HG03565 (cell line): Measurements from ENCODE around the gene LRMDA.
"Not testable (repeated sequence)": the region's sequence is repeated elsewhere in the genome, so short reads cannot be mapped to it uniquely, and the experiment has no call there.

Experiments used
- ATAC-seq: cut with Tn5 transposase; IDR thresholded peaks from one replicate; pipeline ENCODE4 v1.9.1; 2021; ENCODE audit warnings: mild to moderate bottlenecking, moderate library complexity; ENCODE audit not compliant: unreplicated experiment

The LRMDA gene

DNA sequence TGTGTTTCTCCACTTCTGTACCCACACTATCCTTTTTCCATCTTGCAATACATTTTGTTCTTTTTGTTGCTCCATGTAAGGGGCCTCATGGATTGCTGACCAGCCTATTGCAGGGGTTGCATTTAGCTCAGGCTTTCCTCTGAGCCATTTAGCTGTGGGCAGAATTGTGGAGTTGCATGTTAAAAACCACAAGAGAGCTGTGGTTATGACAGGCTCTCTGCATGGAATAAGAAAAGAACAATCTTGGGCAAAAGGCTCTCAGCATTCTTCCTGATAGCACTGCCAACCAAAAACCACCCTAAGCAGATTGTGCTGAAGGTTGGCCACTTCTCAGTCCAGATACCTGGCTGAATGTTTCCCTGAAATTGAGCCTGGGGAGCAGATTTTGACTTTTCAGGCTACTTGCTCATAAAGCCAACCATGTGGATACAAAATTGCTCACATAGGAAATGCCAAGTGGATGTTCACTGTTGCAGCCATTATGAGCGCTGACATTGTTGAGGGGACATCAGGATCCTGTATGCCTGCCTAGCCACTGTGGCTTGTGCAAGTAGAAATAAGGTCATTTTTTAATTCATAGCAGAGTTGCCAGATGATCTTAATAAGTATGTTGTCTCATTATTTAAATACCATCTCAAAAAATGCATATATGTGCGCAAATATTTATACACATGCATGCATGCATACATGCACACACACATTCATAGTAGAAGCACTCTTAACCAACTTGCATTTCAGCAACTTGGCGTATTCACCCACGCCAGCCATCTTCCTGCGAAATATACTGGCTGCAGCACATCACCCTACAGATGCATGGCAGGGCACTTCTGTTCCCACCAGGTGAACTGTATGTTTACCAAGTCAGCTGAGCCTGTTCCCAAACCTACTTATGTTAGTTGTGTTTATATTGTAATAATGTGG is 695.4 kb downstream of the LRMDA start:
- ATAC-seq = no peak

DNA sequence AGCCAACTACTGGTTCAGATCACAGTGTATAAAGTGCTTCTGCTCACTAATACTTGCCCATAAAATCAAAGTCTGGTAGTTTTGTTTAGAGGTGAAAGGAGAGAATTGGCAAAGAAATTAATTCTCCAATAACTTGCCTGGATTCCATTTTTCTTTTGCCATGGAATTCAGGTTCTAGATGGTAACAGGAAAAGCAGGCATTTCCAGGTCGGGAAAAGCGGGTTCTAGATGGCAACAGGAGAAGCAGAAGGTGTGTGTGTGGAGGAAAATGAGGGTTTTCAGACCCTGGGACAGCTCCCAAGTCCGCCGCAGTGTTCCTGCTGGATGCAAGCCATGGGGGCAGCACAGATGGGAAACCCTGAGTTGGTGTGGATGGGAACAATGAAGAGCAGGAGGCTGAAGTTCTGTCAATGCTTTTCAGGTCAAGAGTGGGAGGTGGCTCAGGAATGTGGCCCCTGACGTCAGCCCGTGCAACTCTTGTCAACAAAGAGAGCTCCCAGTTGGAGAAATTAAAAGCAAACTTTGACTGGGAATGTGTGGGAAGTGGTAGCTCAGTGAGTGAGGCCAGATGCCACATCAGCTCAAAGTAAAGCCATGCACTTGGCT is 696.7 kb downstream of the LRMDA start:
- ATAC-seq = no peak

DNA sequence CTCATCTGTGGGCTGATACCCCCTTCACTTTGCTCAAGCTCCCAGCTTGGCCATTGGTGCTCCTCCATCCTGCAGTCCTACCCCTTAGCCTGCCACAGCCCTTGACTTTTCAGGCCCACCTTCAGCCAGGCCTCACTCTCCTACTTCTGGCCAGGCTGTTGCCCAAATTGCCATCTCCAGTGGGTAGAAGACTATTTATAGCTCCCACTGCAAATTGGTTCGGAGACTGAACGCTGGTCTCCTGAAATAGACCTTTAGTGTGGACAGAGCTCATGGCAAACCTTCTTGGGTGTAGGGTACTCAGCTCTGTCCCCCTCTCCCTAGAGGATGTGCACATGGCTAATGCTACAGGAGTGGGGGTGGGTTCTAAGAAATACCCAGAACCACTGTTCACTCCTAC is 697.8 kb downstream of the LRMDA start:
- ATAC-seq = no peak

DNA sequence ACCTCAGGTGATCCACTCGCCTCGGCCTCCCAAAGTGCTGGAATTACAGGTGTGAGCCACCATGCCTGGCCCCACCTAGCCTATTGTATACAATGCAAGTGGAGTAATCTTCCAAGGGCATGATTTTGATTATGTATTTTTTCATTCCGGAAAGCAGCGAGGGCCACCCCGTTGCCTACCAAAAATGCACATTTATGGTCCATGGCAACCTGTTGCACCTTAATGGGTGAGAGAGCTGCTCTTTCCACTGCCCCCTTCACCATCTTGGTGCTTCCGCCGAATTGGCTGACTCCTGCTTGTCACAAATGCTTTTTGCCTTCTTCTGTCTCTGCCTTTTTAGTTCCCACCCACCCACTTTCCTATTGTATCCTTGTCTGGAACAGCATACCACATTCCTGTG is 699.5 kb downstream of the LRMDA start:
- ATAC-seq = no peak

DNA sequence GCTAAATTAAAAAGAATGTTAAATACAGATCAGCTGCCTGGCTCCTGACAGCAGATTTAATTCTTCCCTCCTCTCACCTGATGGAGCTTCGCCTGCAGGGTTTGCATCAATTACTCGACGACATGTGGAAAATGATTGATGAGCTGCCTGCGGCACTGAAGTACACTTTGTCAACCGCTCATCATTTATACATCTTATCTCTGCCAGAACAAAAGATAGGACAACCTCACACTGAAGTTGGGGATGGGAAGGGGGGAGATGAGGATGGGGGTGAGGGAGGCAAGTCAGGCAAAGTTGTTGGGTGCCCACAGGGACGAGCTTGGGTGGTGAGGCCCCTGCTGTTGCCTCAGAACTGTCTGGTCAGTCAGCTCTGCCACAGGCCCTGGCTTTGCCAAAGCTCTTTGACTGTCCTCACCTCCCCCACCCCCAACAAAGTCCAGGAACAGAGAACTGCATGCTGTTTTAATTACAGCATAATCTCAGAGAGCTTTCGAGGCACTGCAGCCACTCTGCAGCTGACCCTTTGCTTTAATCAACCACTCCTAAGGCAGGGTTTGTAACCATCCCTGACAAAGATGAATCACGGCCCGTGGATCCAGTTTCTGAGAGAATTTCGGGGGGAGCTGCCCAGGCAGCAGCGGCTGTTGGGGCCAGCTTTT is 702.3 kb downstream of the LRMDA start:
- ATAC-seq = no peak

DNA sequence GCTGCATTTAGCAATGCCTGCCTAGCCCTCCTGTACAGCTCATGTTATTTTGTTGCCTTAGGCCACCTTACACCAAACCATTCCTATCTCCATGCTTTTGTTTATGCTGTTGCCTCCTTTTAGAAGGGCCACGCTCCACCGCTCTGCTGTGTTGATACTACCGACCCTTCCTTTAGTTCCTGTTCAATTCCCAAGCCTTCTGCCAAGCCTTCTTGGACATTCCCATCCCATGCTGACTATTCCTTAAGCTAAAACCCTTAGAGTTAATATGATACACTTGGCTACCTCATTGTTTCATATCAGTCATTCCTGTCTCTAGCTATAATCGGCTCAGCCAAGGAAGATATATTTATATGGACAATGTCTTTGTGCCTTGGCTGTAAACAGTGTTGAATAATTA is 705.5 kb downstream of the LRMDA start:
- no peak for ATAC-seq

DNA sequence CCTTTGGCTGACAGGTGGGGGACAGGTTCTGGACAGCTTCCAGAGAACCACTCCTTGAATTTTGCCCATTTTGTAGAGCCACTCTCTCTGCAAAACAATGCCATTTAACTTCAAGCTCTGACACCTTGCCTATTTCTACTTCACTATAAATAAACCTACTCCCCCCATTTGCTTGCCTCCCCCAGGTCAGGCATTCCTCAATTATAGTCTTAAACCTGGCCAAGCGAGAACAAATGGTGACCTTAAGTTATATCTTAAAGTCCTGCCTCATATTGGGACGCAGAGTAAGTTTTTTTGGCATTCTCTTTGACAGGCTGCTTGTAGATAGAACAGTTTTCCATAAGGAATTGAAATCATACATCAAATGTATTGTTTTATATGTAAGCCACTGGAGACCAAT is 706.9 kb downstream of the LRMDA start:
- no peak for ATAC-seq

DNA sequence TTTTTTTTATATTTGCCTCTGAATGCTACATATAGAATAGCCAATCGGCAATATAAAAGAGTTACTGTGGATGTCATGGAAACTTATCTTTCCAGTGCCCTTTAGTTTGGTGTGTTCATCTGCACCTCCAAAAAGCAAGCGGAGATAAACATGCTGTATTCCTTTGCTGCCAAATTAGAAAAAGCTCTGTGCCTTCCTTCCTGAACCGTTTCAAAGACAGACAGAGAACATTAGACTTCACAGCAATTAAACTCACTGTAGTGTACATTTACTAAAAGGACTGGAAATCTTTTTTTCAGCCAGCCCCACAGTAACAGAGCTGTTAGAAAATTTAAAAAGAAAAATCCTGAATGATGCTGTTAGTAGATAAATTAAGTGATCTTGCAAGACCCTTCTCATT is 707.5 kb downstream of the LRMDA start:
- no peak for ATAC-seq

DNA sequence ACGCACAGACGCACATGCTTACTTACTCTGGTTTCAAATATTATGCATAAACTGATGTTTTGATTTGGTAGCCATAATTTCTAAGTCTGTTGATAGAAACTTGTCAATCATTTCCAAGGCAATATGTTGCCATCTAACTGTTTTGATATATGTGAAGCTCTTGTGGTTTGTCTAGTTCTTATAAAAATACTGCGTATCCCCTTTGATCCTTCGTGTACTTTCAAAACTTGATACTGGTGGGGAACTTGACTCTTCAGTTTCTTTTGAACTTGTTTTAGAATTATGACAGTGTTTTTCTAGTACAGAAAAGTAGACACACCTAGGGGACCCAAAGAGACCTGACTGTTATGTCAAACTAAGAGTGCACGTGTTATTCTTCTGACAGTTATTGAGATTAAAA is 708.0 kb downstream of the LRMDA start:
- ATAC-seq = no peak

DNA sequence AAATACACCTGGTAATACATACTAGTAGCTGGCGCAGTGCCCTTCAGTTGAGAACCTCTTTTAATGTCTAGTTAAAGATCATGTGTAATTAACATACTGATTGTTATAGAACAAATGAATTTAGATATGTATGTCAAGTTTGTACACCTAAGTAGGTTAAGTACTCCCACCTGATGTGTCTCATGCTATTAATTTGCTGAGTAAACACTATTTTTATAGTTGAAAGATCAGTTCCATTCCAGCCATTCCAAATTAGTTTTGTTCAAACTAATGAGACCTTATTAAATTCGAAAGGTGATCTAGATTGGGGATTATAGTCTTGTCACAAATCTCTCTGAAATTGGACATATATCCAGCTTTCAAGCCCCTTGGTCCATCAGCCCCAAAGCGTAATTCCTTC is 710.0 kb downstream of the LRMDA start:
- ATAC-seq = no peak

DNA sequence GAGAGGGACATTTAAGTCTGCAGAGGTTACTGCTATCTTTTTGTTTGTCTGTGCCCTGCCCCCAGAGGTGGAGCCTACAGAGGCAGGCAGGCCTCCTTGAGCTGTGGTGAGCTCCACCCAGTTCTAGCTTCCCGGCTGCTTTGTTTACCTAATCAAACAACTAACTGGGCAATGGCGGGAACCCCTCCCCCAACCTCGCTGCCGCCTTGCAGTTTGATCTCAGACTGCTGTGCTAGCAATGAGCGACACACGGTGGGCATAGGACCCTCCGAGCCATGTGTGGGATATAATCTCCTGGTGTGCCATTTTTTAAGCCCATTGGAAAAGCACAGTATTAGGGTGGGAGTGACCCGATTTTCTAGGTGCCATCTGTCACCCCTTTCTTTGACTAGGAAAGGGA is 716.8 kb downstream of the LRMDA start:
- ATAC-seq = not testable (repeated sequence)

DNA sequence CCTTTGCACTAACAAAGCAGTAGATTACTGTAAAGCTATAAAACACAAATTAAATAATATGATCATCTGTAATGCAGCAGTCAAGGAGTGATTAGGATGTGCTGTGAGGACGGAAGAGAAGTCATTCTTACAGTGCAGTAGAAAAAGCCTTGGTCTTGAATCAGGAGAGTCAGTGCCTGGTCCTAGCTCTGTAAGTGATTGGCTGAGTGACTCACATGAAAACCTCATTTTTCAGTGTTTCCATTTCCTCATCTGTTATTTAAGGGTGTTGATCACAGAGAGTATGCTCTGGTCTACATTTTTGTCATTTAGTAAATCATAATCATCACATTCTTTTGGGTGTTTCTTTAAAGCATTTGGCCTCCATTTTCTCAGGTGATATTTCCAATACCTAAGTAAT is 717.8 kb downstream of the LRMDA start:
- ATAC-seq = no peak

DNA sequence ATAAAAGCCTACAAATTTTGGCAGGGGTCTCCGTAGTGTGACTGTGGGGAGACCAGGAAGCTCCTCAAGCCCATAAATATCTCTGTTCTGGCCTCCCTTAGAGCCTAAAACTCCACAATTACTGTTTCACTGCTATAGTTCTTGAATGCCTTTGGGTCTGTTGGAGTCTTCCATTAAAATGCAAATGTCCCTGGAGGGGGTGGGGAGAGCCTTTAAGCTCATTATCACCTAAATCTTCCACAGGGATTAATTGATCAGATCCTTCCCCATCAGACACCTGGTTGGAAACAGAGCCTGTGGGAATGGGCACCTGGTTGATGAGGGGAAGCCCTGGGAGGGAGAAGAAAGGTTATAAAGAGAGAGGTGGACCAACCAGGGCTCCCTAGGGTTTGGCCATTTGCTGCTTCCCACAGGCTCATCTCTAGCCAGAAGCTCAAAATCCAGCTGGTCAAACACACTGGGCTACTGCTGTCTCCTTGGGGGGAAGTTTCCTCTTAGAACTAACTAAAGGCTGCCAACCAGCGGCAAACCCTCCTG is 718.2 kb downstream of the LRMDA start:
- ATAC-seq = no peak

DNA sequence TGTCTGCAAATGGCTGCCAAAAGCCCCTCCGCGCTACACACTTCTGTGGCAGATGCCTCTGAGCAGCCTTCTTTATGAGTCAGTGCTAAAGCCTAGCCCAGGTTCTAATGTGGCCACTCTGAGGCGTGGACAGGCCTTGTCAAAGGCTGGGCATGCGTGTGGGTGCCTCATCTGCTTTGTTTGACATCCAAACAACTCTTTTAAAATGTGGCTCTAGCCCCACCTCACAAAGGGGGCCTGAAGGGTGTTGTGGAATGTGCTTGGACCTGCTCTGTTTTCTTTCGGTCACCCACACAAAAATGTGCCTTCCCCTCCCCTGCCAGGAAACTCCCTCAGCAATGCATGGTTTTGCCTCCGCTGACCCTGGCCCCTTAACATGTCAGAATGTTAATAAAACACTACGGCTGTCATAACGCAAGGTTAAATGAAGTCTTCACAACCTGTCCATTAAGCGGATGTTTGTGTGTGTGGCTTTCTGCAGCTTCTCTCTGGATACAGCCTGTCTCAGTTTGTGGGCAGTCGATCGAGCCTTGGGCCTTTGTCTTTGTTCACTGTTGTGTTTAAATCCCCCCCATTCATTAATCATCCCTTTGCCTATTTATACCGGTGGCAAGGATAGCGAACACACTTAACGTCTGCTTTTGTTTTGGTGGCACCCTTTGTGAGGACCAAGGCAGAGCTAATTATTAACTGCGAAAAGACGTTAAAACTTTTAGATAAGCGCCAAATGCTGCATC is 718.9 kb downstream of the LRMDA start:
- ATAC-seq = no peak

DNA sequence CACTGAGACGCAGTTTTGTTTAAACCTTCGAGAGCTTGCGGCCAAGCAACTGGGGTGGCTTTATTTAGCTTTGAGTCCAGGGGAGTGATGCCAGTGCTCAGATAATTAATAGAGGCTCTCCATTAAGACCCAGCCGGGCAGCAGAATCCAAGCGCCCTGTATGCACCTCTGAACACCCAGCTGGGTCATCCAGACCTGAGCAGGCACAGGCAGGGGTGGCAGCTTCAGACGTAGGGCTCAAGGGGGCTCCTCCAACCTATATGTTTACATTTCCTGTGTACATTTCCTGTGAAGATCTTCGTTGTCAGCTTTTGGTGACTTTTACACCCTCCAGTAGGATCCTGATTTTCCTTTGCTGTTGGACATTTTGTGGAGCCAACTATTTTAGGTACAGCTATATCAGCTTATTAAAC is 719.5 kb downstream of the LRMDA start:
- no peak for ATAC-seq

DNA sequence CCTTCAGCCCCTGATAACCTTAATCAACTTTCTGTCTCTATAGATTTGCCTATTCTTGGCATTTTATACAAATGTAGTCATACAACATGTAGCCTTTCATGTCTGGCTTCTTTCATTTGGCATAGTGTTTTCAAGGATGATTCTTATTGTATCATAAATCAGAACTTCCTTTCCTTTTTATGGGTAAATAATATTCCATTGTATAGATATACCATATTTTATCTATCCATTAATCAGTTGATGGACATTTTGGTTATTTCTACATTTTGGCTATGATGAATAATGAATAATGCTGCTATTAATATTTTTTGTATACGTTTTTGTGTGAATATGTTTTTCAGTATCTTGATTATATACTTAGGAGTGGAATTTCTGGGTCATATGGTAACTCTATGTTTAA is 720.8 kb downstream of the LRMDA start:
- no peak for ATAC-seq

DNA sequence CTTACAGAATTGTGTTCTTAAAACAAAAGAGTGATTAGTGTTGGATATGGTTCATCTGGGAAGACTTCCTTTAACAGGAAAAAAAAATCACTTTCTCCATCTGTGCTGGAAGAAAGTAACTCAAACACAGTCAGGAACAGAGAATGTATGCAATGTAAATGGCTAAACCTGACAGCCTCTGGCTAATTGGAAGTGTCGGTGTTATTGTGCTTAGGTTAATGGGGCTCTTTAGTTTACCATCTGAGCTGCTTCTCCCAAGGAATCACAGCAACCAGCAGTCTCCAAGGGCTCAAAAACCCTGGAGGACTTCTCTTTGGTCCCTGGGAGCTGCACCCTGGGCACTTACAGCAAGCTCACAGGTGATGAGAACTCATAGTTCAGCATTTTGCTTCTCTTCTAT is 724.5 kb downstream of the LRMDA start:
- no peak for ATAC-seq

DNA sequence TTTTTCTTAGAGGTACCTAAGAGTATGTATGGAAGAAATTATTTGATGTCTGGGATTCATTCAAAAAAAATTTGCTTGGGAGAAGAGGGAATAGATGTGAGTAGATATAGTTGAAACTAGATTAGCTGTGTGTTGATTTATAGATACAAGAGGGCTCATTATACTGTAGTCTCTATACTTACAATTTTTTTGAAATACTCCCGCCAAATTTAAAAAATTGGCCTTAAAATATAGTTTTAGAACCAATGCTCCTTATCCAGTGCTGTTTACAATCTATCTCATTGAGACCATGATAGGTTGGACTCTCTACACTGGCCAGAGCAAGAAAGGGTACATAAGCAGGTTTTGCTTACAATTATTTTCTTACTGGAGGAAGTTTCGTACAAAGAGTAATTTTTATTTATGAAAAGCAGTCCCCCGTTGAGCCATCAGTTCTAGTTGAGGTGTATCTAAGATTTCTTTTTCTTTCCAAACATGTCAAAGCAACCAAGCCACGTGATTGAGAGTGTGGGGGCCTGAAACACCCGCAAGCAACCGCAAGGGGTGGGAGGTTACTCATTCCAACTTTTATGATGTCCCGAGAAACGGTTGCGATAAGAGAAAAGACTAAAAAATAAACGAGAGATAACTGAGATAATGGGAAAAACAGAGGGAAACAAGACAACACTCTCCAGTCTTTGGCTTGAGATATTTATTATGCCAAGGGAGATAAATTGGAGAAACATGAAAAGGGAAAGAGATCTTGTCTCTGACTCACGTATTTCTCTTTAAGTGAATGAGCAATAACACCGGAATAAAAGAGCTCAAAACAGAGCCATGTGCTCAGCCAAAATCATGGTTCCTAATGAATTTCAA is 729.2 kb downstream of the LRMDA start:
- ATAC-seq = no peak

DNA sequence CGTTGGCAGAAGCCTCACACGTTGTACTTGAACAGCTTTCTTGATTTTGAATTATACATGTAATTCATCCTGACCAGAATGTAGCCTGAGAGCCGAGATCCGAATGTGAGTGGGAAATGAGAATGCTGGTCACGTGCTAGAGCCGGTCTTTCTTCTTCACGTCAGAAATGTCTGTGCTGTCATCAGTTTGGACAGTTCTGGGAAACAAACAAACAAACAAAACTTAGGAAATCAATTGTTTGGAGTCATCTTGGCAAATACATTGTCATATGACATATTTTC is 729.8 kb downstream of the LRMDA start:
- no peak for ATAC-seq

DNA sequence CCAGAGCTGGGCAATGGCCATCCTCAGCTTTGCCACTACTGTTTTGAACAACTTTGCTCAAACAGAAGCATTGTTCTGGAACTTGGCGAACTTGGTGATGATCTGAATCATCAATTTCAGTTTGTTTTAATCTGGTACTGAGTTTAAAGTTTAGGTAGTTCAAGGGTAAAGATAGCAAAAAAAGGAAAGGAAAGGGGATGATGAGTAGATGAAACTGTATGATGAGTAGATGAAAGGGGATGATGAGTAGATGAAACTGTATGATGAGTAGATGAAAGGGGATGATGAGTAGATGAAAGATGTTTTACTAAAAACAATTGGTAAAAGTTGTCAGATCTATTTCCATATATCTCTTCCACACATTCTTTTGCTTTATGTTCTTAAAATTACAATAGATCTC is 737.0 kb downstream of the LRMDA start:
- no peak for ATAC-seq
